ENCODE measurements around the gene UBE2E1.

The UBE2E1 gene

DNA sequence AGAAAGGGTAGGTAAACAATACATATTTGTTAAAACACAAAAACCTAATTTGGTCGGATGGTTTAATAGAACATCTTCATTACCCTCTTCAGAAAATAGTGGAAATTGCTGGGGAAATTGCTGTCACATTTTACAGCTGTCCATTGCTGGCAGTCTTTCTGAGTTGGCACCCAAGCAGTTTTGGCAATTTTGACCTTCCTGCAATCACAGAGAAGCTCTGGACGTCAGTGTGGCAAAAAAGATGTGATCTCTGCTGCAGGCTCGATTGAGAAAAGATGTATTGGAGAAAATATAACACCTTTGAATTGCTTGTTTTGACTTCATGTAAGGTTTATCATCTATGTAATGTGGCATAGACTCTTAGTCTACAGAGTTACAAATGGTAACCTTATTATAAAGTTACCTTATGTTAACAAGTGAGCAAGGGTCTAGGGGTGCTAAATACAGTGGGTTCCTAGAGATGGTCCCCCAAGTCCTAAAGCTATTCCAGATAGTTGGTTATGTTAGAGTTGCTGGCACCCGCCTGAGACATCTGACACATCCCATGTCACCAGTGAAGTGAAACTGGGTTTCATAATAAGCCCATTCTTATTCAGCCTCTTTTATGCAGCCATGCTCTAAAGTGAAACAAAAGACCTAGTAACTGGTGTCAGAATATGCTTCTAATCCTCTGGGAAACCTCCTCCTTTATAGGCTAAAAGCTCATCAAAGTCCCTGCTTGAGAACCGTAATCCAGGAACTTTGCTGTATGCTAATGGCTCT lies 14.0 kb downstream of the UBE2E1 start:
- H3K36me3 ChIP-seq (ENCODE audit: insufficient read depth, low read length) = peaks cover 13% of the 10 kb centered on the region; the same call in 1 of the 2 replicates
- DNase-seq (ENCODE audit: low read depth, low spot score) = no peak
- H3K9me3 ChIP-seq (ENCODE audit: low read depth, low read length) = no peaks in the 10 kb centered on the region
- no peak overlapping the region for H3K9ac ChIP-seq (ENCODE audit: insufficient read length)
- H3K4me3 ChIP-seq = no peak overlapping the region
- TF ChIP-seq EZH2 (IDR thresholded peaks at IDR 0.05) (no peak), FOXP2 (optimal IDR thresholded peaks at IDR 0.05; ENCODE audit: control extremely low read depth, extremely low read length, insufficient read depth) (no peak), POLR2AphosphoS5 (IDR thresholded peaks at IDR 0.05; ENCODE audit: borderline replicate concordance, low read depth, low read length) (no peak)
- H3K27ac ChIP-seq = no peak overlapping the region

DNA sequence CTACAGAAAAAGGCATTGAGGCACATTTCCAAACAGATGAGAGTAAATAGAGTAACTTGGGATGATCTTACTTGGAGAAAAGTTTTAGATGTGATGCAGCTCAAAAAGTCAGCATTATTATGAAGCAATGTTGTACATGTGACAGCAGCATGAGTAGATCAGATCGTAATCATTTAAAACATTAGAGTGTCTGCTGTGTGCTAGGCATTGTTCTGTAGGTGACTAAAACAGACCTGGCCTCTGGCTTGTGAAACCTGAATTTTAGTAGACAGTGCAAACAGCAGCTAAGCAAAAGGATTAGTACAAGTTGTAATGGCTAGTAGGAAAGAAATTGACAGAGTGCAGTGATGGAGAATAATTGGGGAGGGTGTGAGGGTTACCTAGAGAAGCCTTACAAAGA lies 15.1 kb downstream of the UBE2E1 start:
- no peak overlapping the region for H3K27ac ChIP-seq

DNA sequence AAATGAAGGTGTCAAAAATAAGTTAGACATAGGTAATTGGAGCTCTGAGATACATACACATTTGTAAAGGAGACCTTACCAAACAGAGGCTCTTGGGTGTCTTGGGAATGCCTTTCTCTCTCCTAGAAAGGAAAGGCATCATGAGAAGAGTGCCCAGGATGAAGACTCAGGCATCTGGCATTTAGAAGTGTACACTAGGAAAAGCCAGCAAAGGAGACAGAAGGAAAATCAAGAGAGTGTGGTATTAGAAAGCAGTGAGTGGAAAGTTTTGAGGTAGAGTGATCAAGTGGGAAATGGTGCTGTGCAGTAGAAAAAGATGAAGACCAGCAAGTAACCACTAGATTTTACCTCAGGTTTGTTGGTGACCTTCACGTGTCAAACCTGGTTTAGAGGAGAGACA lies 16.1 kb downstream of the UBE2E1 start:
- H3K27ac ChIP-seq = no peak overlapping the region
- TF ChIP-seq POLR2AphosphoS5 (IDR thresholded peaks at IDR 0.05; ENCODE audit: borderline replicate concordance, low read depth, low read length) (no peak), EZH2 (IDR thresholded peaks at IDR 0.05) (no peak), FOXP2 (optimal IDR thresholded peaks at IDR 0.05; ENCODE audit: control extremely low read depth, extremely low read length, insufficient read depth) (no peak)
- DNase-seq (ENCODE audit: low read depth, low spot score) = no peak

More for the DNA sequence above, 15.1 kb downstream of the UBE2E1 start:
- no peak for DNase-seq (ENCODE audit: low read depth, low spot score)
- no peak overlapping the region for H3K4me3 ChIP-seq
- peaks cover 2% of the 10 kb centered on the region; the same call in 1 of the 2 replicates for H3K36me3 ChIP-seq (ENCODE audit: insufficient read depth, low read length)
- no peaks in the 10 kb centered on the region for H3K9me3 ChIP-seq (ENCODE audit: low read depth, low read length)
- no peak for TF ChIP-seq EZH2 (IDR thresholded peaks at IDR 0.05)
- no peak for TF ChIP-seq POLR2AphosphoS5 (IDR thresholded peaks at IDR 0.05; ENCODE audit: borderline replicate concordance, low read depth, low read length)
- no peak for TF ChIP-seq FOXP2 (optimal IDR thresholded peaks at IDR 0.05; ENCODE audit: control extremely low read depth, extremely low read length, insufficient read depth)
- no peak overlapping the region for H3K9ac ChIP-seq (ENCODE audit: insufficient read length)

DNA sequence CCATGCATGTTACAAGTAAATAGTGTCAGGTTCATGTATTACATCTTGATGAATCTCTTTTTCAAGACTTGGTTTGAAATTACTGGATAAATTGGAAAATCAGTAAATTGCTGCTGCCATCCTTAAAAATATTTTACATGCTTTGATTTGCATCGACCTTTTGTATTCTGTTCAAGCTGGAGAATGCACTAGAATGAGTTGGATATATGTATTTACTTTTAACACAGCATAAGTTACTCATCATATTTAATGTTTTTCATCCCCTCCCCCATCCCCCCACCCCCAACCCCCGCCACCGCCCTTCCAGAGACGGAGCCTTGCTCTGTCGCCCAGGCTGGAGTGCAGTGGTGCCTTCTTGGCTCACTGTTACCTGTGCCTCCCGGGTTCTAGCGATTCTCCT lies 16.8 kb downstream of the UBE2E1 start:
- no peak for DNase-seq (ENCODE audit: low read depth, low spot score)
- Histone ChIP-seq H3K27ac (no peak overlapping the region), H3K9ac (ENCODE audit: insufficient read length) (no peak overlapping the region), H3K36me3 (ENCODE audit: insufficient read depth, low read length) (no peaks in the 10 kb centered on the region), H3K4me3 (no peak overlapping the region), H3K9me3 (ENCODE audit: low read depth, low read length) (no peaks in the 10 kb centered on the region)
- TF ChIP-seq EZH2 (IDR thresholded peaks at IDR 0.05) = no peak
- TF ChIP-seq FOXP2 (optimal IDR thresholded peaks at IDR 0.05; ENCODE audit: control extremely low read depth, extremely low read length, insufficient read depth) = no peak
- no peak for TF ChIP-seq POLR2AphosphoS5 (IDR thresholded peaks at IDR 0.05; ENCODE audit: borderline replicate concordance, low read depth, low read length)

More for the DNA sequence above, 16.1 kb downstream of the UBE2E1 start:
- no peak overlapping the region for H3K9ac ChIP-seq (ENCODE audit: insufficient read length)
- H3K36me3 ChIP-seq (ENCODE audit: insufficient read depth, low read length) = no peaks in the 10 kb centered on the region
- no peaks in the 10 kb centered on the region for H3K9me3 ChIP-seq (ENCODE audit: low read depth, low read length)
- H3K4me3 ChIP-seq = no peak overlapping the region

DNA sequence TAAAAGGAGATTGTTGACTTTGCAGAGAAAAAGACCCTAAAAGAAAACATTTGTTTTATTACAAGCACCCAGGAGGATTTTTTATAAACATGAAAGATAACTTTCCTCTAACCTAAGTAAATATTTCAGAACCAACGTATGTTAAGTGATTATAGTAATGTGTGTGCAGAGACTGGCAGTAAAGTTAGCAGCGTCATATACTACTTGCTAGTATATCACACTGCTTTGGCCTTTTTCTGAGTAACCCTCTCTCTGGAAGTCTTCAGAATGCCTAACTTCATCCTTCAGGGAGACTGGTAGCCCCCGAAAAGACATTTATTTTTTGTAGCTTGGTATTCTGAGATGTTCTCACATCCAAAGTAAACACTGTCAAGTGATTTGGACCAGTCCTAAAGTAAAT lies 17.9 kb downstream of the UBE2E1 start:
- H3K4me3 ChIP-seq = no peak overlapping the region
- no peak overlapping the region for H3K9ac ChIP-seq (ENCODE audit: insufficient read length)
- H3K9me3 ChIP-seq (ENCODE audit: low read depth, low read length) = no peaks in the 10 kb centered on the region
- H3K36me3 ChIP-seq (ENCODE audit: insufficient read depth, low read length) = no peaks in the 10 kb centered on the region
- DNase-seq (ENCODE audit: low read depth, low spot score) = no peak
- no peak overlapping the region for H3K27ac ChIP-seq
- TF ChIP-seq EZH2 (IDR thresholded peaks at IDR 0.05) (no peak), POLR2AphosphoS5 (IDR thresholded peaks at IDR 0.05; ENCODE audit: borderline replicate concordance, low read depth, low read length) (no peak), FOXP2 (optimal IDR thresholded peaks at IDR 0.05; ENCODE audit: control extremely low read depth, extremely low read length, insufficient read depth) (no peak)

DNA sequence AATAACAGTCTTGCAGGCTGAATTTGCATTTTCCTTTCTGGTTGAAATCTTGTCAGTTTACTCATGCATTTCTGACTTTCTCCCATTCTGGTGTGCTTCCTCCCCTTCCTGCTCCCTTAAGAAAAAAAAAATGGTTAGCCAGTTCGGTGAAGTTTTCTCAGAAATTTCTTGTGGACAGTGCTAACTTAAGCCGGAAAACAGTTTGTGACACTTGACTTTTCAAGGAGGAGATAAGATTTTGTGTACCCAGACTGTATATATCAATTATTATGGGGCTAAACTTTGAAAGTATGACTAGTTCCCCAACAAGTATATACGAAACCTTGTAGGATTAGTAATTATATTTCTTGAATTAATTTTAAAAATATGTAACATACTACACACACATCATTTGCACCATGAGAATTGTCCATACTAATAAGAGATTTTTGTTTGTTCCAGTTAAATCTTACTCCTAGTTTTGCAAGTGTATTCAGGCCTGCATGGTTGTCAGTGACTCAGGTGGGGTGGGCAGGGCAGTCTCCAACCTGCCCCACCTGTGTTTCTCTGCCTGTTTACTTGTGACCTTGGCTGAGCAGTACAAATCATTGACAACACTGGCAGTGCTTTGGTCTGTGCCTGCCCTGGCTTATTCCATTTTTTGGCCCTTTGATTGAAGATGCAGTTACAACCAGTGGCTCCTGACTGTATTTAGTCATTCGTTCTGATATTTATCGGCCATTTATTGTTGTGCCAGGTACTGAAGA lies 19.1 kb downstream of the UBE2E1 start:
- Histone ChIP-seq H3K9me3 (ENCODE audit: low read depth, low read length) (no peaks in the 10 kb centered on the region), H3K9ac (ENCODE audit: insufficient read length) (no peak overlapping the region), H3K4me3 (no peak overlapping the region), H3K27ac (no peak overlapping the region), H3K36me3 (ENCODE audit: insufficient read depth, low read length) (no peaks in the 10 kb centered on the region)
- no peak for TF ChIP-seq EZH2 (IDR thresholded peaks at IDR 0.05)
- no peak for TF ChIP-seq FOXP2 (optimal IDR thresholded peaks at IDR 0.05; ENCODE audit: control extremely low read depth, extremely low read length, insufficient read depth)
- TF ChIP-seq POLR2AphosphoS5 (IDR thresholded peaks at IDR 0.05; ENCODE audit: borderline replicate concordance, low read depth, low read length) = no peak
- DNase-seq (ENCODE audit: low read depth, low spot score) = no peak

DNA sequence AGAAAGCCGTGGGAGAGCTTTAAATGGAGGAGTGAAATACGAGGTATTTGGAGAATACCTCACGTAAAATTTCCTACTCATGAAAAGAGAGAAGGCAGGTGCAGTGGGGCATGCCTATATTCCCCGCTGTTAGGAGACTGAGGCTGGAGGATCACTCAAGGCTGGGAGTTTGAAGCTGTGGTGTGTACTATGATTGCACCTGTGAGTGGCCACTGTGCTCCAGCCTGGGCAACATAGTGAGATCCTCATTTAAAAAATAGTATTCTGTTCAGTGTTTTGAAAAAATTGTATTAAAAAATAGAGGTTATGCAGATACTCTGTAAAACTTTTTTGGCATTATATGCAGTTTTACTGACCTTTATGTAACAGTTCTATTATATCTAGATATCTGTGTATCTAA lies 20.0 kb downstream of the UBE2E1 start:
- no peaks in the 10 kb centered on the region for H3K36me3 ChIP-seq (ENCODE audit: insufficient read depth, low read length)
- no peak overlapping the region for H3K27ac ChIP-seq
- no peak overlapping the region for H3K9ac ChIP-seq (ENCODE audit: insufficient read length)
- TF ChIP-seq EZH2 (IDR thresholded peaks at IDR 0.05) = no peak
- DNase-seq (ENCODE audit: low read depth, low spot score) = no peak
- no peaks in the 10 kb centered on the region for H3K9me3 ChIP-seq (ENCODE audit: low read depth, low read length)
- H3K4me3 ChIP-seq = no peak overlapping the region

DNA sequence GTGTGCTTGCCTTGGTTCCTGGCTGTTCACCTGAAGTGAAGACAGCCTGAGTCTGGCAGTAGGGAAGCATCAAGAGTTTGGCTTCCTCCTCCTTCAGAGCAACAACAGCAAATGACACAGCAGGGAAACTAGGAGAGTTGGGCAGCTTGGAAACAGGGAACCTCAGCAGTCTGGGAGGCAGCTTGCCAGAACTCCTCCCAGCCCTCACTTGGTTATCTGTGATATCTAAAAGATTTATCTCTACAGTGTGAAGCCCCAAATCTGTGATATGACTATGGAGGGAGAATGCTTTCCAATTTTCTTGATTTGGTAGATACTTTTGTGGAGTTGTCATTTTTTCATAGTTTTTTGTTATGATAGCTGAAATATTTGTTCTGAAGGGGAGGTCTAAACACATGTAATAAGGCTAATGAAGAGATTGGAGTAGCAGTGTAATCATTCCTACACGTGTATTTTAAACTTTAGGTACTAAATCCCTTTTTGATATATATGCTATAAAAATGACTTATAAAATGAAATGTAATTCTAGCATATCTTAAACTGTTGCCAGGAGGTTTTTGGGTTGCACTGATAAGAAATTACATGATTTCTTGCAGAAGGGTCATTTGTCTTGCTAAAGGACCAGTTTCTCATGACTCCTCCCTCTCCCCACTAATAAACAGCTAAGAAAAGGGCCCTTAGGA lies 20.8 kb downstream of the UBE2E1 start:
- Histone ChIP-seq H3K4me3 (no peak overlapping the region), H3K9me3 (ENCODE audit: low read depth, low read length) (no peaks in the 10 kb centered on the region), H3K36me3 (ENCODE audit: insufficient read depth, low read length) (no peaks in the 10 kb centered on the region), H3K27ac (no peak overlapping the region), H3K9ac (ENCODE audit: insufficient read length) (no peak overlapping the region)
- DNase-seq (ENCODE audit: low read depth, low spot score) = no peak
- no peak for TF ChIP-seq POLR2AphosphoS5 (IDR thresholded peaks at IDR 0.05; ENCODE audit: borderline replicate concordance, low read depth, low read length)
- TF ChIP-seq EZH2 (IDR thresholded peaks at IDR 0.05) = no peak
- TF ChIP-seq FOXP2 (optimal IDR thresholded peaks at IDR 0.05; ENCODE audit: control extremely low read depth, extremely low read length, insufficient read depth) = no peak
